ENCODE results near the gene SDK1.

GRCh38 chr7:3464900-3465622, 164.0 kb downstream of the SDK1 start:
- no peak for TF ChIP-seq CTCF (IDR thresholded peaks at IDR 0.05)
- no peak for TF ChIP-seq POLR2A (IDR thresholded peaks at IDR 0.05)
